ENCODE measurements around the gene MAPKAPK3. TPM values are rescaled to one million over a fixed set of nuclear protein-coding genes. Genes with fewer than 3 reads are reported as not detected.

Gene MAPKAPK3
- total RNA-seq, 1 donor from 2014 or later = 35.9 TPM

- H3K4me1 Mint-ChIP-seq = peaks cover 2% of the 10 kb centered on the region
- no peak overlapping the region for H3K4me3 Mint-ChIP-seq
- H3K27me3 Mint-ChIP-seq (ENCODE audit: low read depth) = no peaks in the 10 kb centered on the region
- no peaks in the 10 kb centered on the region for H3K9me3 Mint-ChIP-seq
- H3K36me3 Mint-ChIP-seq = peaks cover 10% of the 10 kb centered on the region
- no peak for TF ChIP-seq CTCF (IDR thresholded peaks at IDR 0.05; ENCODE audit: unreplicated experiment)
- no peak overlapping the region for H3K27ac Mint-ChIP-seq
- no peak for DNase-seq (ENCODE audit: low spot score in 2 of 2, unreplicated experiment in 2 of 2)
Measured at GRCh38 chr3:50650018-50650417, 33.1 kb downstream of the MAPKAPK3 start.

DNA sequence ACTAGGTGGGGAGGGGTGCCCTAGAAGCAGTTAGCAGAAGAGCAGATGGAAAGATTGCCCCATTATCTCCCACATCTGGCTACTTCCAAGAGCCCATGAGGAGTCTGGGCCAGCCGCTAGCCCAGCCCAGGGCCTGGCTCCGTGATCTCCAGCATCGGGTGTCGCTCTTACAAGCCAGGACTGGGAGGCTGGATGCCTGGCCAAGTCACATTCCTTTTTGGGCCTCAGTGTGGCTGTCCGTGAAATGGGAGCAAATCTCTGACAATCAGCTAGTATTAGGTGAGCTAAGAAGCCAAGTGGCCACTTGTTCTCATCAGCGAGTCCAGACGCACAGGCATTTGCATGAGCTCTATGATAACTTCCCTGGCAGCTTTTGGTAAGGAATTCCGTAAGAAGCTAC lies 34.5 kb downstream of the MAPKAPK3 start:
- no peak overlapping the region for H3K27ac Mint-ChIP-seq
- peaks cover 7% of the 10 kb centered on the region for H3K36me3 Mint-ChIP-seq
- no peak for DNase-seq (ENCODE audit: low spot score in 2 of 2, unreplicated experiment in 2 of 2)
- H3K4me3 Mint-ChIP-seq = no peak overlapping the region
- TF ChIP-seq CTCF (IDR thresholded peaks at IDR 0.05; ENCODE audit: unreplicated experiment) = no peak
- no peaks in the 10 kb centered on the region for H3K9me3 Mint-ChIP-seq
- no peaks in the 10 kb centered on the region for H3K27me3 Mint-ChIP-seq (ENCODE audit: low read depth)
- H3K4me1 Mint-ChIP-seq = peaks cover 3% of the 10 kb centered on the region

GRCh38 chr3:50651920-50652529 lies 35.1 kb downstream of the MAPKAPK3 start:
- peaks cover 4% of the 10 kb centered on the region for H3K36me3 Mint-ChIP-seq
- TF ChIP-seq CTCF (IDR thresholded peaks at IDR 0.05; ENCODE audit: unreplicated experiment) = no peak
- H3K27ac Mint-ChIP-seq = peak overlapping the region; percentile 64
- peaks cover 3% of the 10 kb centered on the region for H3K27me3 Mint-ChIP-seq (ENCODE audit: low read depth)
- H3K4me3 Mint-ChIP-seq = no peak overlapping the region
- no peaks in the 10 kb centered on the region for H3K9me3 Mint-ChIP-seq
- peaks cover 8% of the 10 kb centered on the region for H3K4me1 Mint-ChIP-seq
- no peak for DNase-seq (ENCODE audit: low spot score in 2 of 2, unreplicated experiment in 2 of 2)

DNA sequence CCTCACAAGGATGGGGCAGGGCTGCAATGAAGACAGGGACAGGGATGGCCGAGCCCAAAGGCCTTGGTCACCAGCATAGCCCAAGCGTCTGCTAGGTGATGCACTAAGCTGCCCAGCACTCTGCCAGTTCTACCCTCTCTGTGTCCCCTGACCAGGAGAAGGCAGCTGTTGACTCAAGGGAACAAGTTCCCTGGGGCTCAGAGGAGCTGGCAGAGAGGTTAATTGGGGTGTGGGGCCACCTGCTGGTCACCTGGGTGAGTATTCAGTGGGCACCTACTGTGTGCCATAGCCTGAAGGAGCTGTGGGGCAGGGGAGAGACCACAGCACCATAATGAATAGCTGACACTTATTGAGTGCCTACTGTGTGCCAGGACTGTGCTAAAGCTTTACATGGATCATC lies 35.8 kb downstream of the MAPKAPK3 start:
- Mint-ChIP-seq H3K9me3 (no peaks in the 10 kb centered on the region), H3K4me3 (no peak overlapping the region), H3K27ac (no peak overlapping the region), H3K4me1 (peaks cover 8% of the 10 kb centered on the region), H3K27me3 (ENCODE audit: low read depth) (peaks cover 3% of the 10 kb centered on the region), H3K36me3 (peaks cover under 1% of the 10 kb centered on the region)
- TF ChIP-seq CTCF (IDR thresholded peaks at IDR 0.05; ENCODE audit: unreplicated experiment) = no peak
- DNase-seq (ENCODE audit: low spot score in 2 of 2, unreplicated experiment in 2 of 2) = no peak

- TF ChIP-seq CTCF (IDR thresholded peaks at IDR 0.05; ENCODE audit: unreplicated experiment) = no peak
- no peak overlapping the region for H3K27ac Mint-ChIP-seq
- no peak for DNase-seq (ENCODE audit: low spot score in 2 of 2, unreplicated experiment in 2 of 2)
Measured at GRCh38 chr3:50653937-50654595, 37.1 kb downstream of the MAPKAPK3 start.

More at GRCh38 chr3:50653937-50654595, 37.1 kb downstream of the MAPKAPK3 start:
- H3K27me3 Mint-ChIP-seq (ENCODE audit: low read depth) = peaks cover 3% of the 10 kb centered on the region
- no peaks in the 10 kb centered on the region for H3K36me3 Mint-ChIP-seq
- H3K9me3 Mint-ChIP-seq = no peaks in the 10 kb centered on the region
- peaks cover 8% of the 10 kb centered on the region for H3K4me1 Mint-ChIP-seq
- no peak overlapping the region for H3K4me3 Mint-ChIP-seq

All from mesothelial cell of epicardium (in vitro differentiated cells).